Left lung (tissue), 10 donors: ENCODE data around the gene CSF3. TPM values are rescaled to one million over a fixed set of nuclear protein-coding genes. Genes with fewer than 3 reads are reported as not detected.
A peak's percentile ranks its signal among the peaks of the same experiment; 100 is the strongest.

Experiments used
- ATAC-seq: fragments of 200-7000 bp; cut with Tn5 transposase; one replicate; pipeline ENCODE4 v1.9.1; 2020; ENCODE audit warnings: moderate library complexity
- DNase-seq, 4 donors: peaks; one replicate each; pipeline ENCODE4 v3.0.0-alpha.2; 2013 to 2020
- H3K27ac ChIP-seq, 2 donors: fragments of 200-600 bp; sonication (generic) in 1 of 2; one replicate each; pipeline versions ENCODE4 v1.5.0 to v1.8.0; 2020 to 2021
- H3K27me3 ChIP-seq, 2 donors: fragments of 200-600 bp; sonication (generic) in 1 of 2; one replicate each; pipeline versions ENCODE4 v1.5.0 to v1.8.0; 2020 to 2021
- H3K36me3 ChIP-seq, 2 donors: fragments of 200-600 bp; sonication (generic) in 1 of 2; one replicate each; pipeline versions ENCODE4 v1.5.0 to v1.8.0; 2020 to 2021
- H3K4me1 ChIP-seq, 2 donors: fragments of 200-600 bp; one replicate each; pipeline ENCODE4 v1.8.0; 2021
- H3K4me3 ChIP-seq, 2 donors: fragments of 200-600 bp; sonication (generic) in 1 of 2; one replicate each; pipeline versions ENCODE4 v1.5.0 to v1.8.0; 2020 to 2021; ENCODE audit warnings: mild to moderate bottlenecking in 1 of 2
- H3K9me3 ChIP-seq, 2 donors: fragments of 200-600 bp; sonication (generic) in 1 of 2; one replicate each; pipeline versions ENCODE4 v1.5.0 to v1.8.0; 2020 to 2021
- intact Hi-C, 2 donors: fragments of 100-400 bp; cut with DNase I; formaldehyde crosslinking; loops; one replicate each; pipeline versions ENCODE4 v1.11.2 to v1.14.2; 2022
- polyA plus RNA-seq, 6 donors: library from polyadenylated mRNA; unstranded; fragments of 120-200 nt; gene quantifications; one replicate each; pipeline ENCODE4 v1.2.1, GENCODE V29; 2013; ENCODE audit not compliant: insufficient read length in 6 of 6
- total RNA-seq, 2 donors: library from RNA; stranded (reverse); fragmentation: NEBNext Ultra II Directional; extraction: Animal tissue kit (Norgen Biotek cat#: 25700); gene quantifications; one replicate each; pipeline ENCODE4 v1.2.1, GENCODE V29; 2021
- TF ChIP-seq, protein P1 (sequence below), 2 donors: fragments of 200-600 bp; sonication (generic) in 1 of 2; IDR thresholded peaks; one replicate each; pipeline versions ENCODE4 v1.5.0 to v1.8.0; 2021; ENCODE audit warnings: antibody characterized with exemption in 2 of 2
- donor health status: DM: no; HTN: yes; CAD: no.
- donor health status: DM: no; HTN: no; CAD: no.

CSF3 gene
- total and polyA plus RNA-seq, 8 donors = 0.61 to 1.7 TPM; not detected in 6

DNA sequence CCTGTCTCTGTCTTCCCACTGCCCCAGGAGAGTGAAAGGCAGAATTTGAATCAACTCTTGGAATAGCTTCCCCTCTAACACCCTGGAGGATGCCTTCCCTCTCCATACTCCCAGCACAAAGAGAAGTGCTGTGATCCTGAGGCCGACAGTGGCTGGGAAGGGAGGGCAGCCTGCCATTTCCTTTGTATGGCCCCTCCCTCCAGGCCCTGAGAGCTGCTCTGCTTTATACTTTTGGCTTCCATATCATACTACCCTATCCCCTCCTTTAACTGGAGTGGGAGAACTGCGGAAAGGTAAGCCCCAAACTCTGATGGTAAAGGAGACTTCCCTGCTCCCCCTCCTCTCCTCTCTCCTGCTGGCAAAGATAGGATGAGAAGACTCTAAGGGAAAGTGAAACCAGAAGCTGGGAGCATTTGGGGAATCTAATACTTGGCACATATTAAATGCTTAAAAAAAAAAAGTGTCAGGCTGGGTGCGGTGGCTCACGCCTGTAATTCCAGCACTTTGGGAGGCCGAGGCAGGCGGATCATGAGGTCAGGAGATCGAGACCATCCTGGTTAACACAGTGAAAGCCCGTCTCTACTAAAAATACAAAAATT lies 43.0 kb downstream of the CSF3 start:
- DNase-seq (no peak), ATAC-seq (no peak)
- H3K4me1 ChIP-seq = peaks cover 0 to 21% of the 10 kb centered on the region in 2 donors
- no peaks in the 10 kb centered on the region for H3K36me3 ChIP-seq
- intact Hi-C loops = no loop called here
- no peak overlapping the region for H3K4me3 ChIP-seq
- peak overlapping the region; percentile 60 to 65 for H3K27ac ChIP-seq
- H3K9me3 ChIP-seq = no peaks in the 10 kb centered on the region
- H3K27me3 ChIP-seq = no peaks in the 10 kb centered on the region
- TF ChIP-seq, protein P1, sequence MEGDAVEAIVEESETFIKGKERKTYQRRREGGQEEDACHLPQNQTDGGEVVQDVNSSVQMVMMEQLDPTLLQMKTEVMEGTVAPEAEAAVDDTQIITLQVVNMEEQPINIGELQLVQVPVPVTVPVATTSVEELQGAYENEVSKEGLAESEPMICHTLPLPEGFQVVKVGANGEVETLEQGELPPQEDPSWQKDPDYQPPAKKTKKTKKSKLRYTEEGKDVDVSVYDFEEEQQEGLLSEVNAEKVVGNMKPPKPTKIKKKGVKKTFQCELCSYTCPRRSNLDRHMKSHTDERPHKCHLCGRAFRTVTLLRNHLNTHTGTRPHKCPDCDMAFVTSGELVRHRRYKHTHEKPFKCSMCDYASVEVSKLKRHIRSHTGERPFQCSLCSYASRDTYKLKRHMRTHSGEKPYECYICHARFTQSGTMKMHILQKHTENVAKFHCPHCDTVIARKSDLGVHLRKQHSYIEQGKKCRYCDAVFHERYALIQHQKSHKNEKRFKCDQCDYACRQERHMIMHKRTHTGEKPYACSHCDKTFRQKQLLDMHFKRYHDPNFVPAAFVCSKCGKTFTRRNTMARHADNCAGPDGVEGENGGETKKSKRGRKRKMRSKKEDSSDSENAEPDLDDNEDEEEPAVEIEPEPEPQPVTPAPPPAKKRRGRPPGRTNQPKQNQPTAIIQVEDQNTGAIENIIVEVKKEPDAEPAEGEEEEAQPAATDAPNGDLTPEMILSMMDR (IDR thresholded peaks at IDR 0.05) = no peak

DNA sequence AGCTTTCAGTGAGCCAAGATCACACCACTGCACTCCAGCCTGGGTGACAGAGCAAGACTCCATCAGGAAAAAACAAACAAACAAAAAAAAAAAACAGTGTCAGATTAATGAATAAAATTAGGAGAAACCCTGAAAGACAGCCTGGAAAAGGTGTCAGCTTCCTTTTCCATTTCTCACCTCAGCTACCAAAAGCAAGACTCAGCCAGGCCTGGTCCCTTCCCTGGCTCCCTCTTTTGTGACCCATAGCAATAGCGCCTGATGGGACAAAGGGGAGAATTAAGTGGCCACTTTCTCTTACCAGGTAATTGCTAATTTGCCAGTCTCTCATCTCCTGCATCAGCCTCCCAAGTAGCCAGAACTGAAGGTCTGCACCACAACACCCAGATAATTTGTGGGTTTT lies 43.6 kb downstream of the CSF3 start:
- Histone ChIP-seq H3K27ac (peak overlapping the region; percentile 60 to 65), H3K4me1 (peaks cover under 1 to 20% of the 10 kb centered on the region in 2 donors), H3K4me3 (no peak overlapping the region), H3K9me3 (no peaks in the 10 kb centered on the region), H3K36me3 (no peaks in the 10 kb centered on the region), H3K27me3 (no peaks in the 10 kb centered on the region)
- TF ChIP-seq, protein P1 (IDR thresholded peaks at IDR 0.05) = no peak
- no peak for ATAC-seq
- DNase-seq = no peak
- intact Hi-C loops = no loop called here

DNA sequence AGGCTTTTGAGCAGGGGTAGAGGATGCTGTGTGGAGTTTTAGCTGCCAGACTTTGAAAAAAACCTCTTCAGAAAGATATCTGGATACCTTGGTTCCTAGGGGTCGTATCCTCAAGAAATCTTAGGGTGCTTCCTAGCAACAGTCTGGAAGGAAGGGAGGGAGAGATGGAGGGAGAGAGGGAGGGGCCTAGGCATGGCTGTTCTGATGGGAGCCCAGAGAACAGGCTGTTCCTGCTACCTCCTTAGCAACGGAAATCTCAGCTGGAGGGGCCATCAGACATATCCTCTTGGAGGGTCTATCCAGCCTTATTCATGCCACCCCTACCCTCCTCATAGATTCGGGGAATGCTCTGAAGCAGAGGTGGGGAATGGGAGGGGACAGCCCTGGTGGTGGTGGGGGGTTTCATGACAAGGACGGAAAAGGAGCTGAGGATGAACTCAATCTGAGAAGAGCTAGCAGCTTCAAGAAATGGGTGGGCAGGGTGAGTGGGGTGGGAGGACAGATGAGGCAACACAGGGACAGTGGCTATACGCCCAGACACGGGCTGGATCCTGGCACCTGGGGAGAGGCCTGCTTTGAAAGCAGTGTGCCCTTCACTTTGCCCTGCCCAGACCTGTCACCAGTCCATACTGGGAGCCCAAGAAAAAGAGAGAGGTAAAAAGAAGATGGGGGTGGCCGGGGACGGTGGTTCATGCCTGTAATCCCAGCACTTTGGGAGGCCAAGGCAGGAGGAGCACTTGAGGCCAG lies 44.7 kb downstream of the CSF3 start:
- no peak for ATAC-seq
- H3K4me3 ChIP-seq = no peak overlapping the region
- TF ChIP-seq, protein P1 (IDR thresholded peaks at IDR 0.05) = no peak
- no peaks in the 10 kb centered on the region for H3K9me3 ChIP-seq
- H3K27ac ChIP-seq = peak overlapping the region in 1 of 2 donors; percentile 60
- H3K27me3 ChIP-seq = no peaks in the 10 kb centered on the region
- H3K36me3 ChIP-seq = no peaks in the 10 kb centered on the region
- no peak for DNase-seq
- peaks cover 11 to 26% of the 10 kb centered on the region in 2 donors for H3K4me1 ChIP-seq
- intact Hi-C loops = no loop called here

DNA sequence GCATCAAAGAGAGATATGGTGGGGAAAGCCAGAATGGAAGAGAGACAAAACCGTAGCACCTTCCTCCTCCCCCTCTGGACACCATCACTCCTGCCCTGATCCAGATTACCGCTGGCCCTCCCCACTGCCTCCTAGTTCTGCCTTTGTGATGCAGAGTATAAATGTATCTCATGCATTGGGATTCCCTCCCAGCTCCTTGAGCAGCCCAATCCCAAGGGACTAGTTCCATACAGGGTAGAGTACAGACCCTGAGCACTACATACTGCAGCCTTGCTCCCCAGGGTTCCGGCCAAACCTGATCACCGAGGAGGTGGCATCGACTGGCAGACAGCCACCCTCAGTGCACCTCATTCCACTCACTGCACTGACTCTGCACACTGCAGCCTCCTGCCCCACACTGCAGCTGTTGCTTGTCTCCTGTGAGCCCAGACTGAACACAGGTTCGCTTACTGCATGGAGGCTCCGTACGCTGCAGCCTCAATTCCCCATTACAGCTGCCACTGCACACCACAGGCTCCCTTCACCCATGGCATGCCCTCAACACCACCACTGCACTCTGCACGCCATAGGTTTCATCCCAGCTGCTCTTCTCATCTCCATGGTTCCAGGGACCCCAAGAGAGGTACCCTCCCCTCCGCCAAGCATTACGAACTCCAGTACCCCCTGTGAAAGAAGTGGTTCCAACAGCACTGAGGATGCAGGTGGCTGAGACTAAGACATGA lies 45.8 kb downstream of the CSF3 start:
- no peak for ATAC-seq
- DNase-seq = no peak
- H3K4me1 ChIP-seq = peaks cover 16 to 37% of the 10 kb centered on the region in 2 donors
- H3K4me3 ChIP-seq = no peak overlapping the region
- H3K9me3 ChIP-seq = no peaks in the 10 kb centered on the region
- intact Hi-C loops = no loop called here
- H3K27ac ChIP-seq = no peak overlapping the region
- H3K27me3 ChIP-seq = no peaks in the 10 kb centered on the region
- TF ChIP-seq, protein P1 (IDR thresholded peaks at IDR 0.05) = no peak
- H3K36me3 ChIP-seq = no peaks in the 10 kb centered on the region

DNA sequence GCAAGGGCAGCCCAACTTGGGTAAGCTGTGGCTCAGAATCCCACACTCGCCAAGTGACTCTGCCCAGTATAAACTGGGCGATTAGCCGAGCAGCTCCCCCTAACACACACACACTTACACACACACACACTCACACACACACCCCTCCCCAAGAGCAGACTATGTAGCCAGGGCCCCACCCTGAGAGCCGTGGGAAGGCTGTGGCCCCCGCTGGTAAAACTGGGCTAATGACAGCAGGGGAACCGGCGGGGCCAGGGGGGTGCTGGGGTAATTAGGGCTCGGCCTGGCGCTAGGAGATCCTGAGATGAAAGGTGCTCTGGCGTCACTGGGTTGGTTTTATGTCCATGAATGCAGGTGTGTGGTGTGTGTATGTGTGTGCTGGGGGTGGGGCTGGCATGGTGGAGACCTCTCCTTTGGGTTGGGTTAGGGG lies 46.4 kb downstream of the CSF3 start:
- TF ChIP-seq, protein P1 (IDR thresholded peaks at IDR 0.05) = no peak
- Histone ChIP-seq H3K36me3 (no peaks in the 10 kb centered on the region), H3K4me1 (peaks cover 16 to 38% of the 10 kb centered on the region in 2 donors), H3K4me3 (no peak overlapping the region), H3K9me3 (no peaks in the 10 kb centered on the region), H3K27ac (no peak overlapping the region), H3K27me3 (no peaks in the 10 kb centered on the region)
- ATAC-seq = no peak
- DNase-seq = no peak
- intact Hi-C loops = no loop called here
